ENCODE results near the gene TLK2. TPM values are rescaled to one million over a fixed set of nuclear protein-coding genes. Genes with fewer than 3 reads are reported as not detected.

The TLK2 gene
- total RNA-seq, 1 experiment from 2014 or later = 42.9 TPM

GRCh38 chr17:62657145-62657665, 178.6 kb downstream of the TLK2 start (continued):
- no peak for TF ChIP-seq ZNF532 (CRISPR knock-in tag; IDR thresholded peaks at IDR 0.05; ENCODE audit: borderline replicate concordance)
- TF ChIP-seq SMAD4 (CRISPR knock-in tag; IDR thresholded peaks at IDR 0.05) = no peak
- no peak for TF ChIP-seq PRDM15 (CRISPR knock-in tag; IDR thresholded peaks at IDR 0.05)
- TF ChIP-seq GTF2I (CRISPR knock-in tag; conservative IDR thresholded peaks at IDR 0.05) = no peak
- TF ChIP-seq RELA (CRISPR knock-in tag; IDR thresholded peaks at IDR 0.05; ENCODE audit: borderline replicate concordance) = no peak

- peaks cover 21% of the 10 kb centered on the region for H3K4me1 Mint-ChIP-seq
- no peak overlapping the region for H3K4me3 Mint-ChIP-seq
- ATAC-seq = no peak
- ChIA-PET CTCF (interaction anchor here (0.6 to 1.2 kb wide), 4 partner anchors 14 to 340 kb away, joined by 3 to 4 read pairs (median 4); no protein-coding TSS in a partner anchor), POLR2A (interaction anchor here (0.6 kb wide), 1 partner anchor 1017 kb away, joined by 3 read pairs; no protein-coding TSS in a partner anchor)
- H3K27ac Mint-ChIP-seq = no peak overlapping the region
- H3K27me3 Mint-ChIP-seq (ENCODE audit: low read depth) = no peaks in the 10 kb centered on the region
- peak; percentile 8 for DNase-seq (ENCODE audit: low spot score)
- peaks cover 24% of the 10 kb centered on the region for H3K9me3 Mint-ChIP-seq
- peaks cover 14% of the 10 kb centered on the region for H3K36me3 Mint-ChIP-seq
- TF ChIP-seq TCF7 (CRISPR knock-in tag; IDR thresholded peaks at IDR 0.05; ENCODE audit: low read depth) (no peak), ETV6 (CRISPR knock-in tag; IDR thresholded peaks at IDR 0.05) (no peak), SP1 (CRISPR knock-in tag; conservative IDR thresholded peaks at IDR 0.05) (no peak), ATF6 (CRISPR knock-in tag; IDR thresholded peaks at IDR 0.05) (no peak), ZNF671 (CRISPR knock-in tag; IDR thresholded peaks at IDR 0.05) (no peak), ZBTB21 (CRISPR knock-in tag; IDR thresholded peaks at IDR 0.05; ENCODE audit: borderline replicate concordance) (no peak), HMGA2 (CRISPR knock-in tag; IDR thresholded peaks at IDR 0.05) (no peak)
Measured at GRCh38 chr17:62657690-62658089, 179.1 kb downstream of the TLK2 start.

- no peak overlapping the region for H3K27ac Mint-ChIP-seq
- H3K4me3 Mint-ChIP-seq = no peak overlapping the region
- no peaks in the 10 kb centered on the region for H3K27me3 Mint-ChIP-seq (ENCODE audit: low read depth)
- peaks cover 14% of the 10 kb centered on the region for H3K36me3 Mint-ChIP-seq
- ChIA-PET POLR2A (interaction anchor here (0.6 kb wide), 1 partner anchor 1016 kb away, joined by 3 read pairs; no protein-coding TSS in a partner anchor), CTCF (interaction anchor here (0.6 to 1.2 kb wide), 3 partner anchors 13 to 339 kb away, joined by 3 to 4 read pairs (median 4); no protein-coding TSS in a partner anchor)
- peaks cover 22% of the 10 kb centered on the region for H3K4me1 Mint-ChIP-seq
- ATAC-seq (no peak), DNase-seq (ENCODE audit: low spot score) (peak; percentile 3)
- peaks cover 24% of the 10 kb centered on the region for H3K9me3 Mint-ChIP-seq
- TF ChIP-seq NR2C2 (CRISPR knock-in tag; IDR thresholded peaks at IDR 0.05) (no peak), STAT6 (CRISPR knock-in tag; conservative IDR thresholded peaks at IDR 0.05; ENCODE audit: low read depth) (no peak), ZBTB43 (CRISPR knock-in tag; IDR thresholded peaks at IDR 0.05) (no peak), ELF4 (CRISPR knock-in tag; IDR thresholded peaks at IDR 0.05; ENCODE audit: low read depth) (no peak)
Measured at GRCh38 chr17:62658136-62658920, 179.7 kb downstream of the TLK2 start.
